HEK293 (cell line): ENCODE data around the gene DEFB113.

Experiments
- ATF2 ChIP-seq: fragments of 450-650 bp; formaldehyde crosslinking; IDR thresholded peaks from 2 replicates; pipeline ENCODE4 v1.5.1; 2016; ENCODE audit warnings: missing biosample characterization, missing genetic modification characterization, low read depth
- KLF1 ChIP-seq: fragments of 450-650 bp; formaldehyde crosslinking; IDR thresholded peaks from 2 replicates; pipeline ENCODE4 v1.5.1; 2016; ENCODE audit warnings: missing biosample characterization, missing genetic modification characterization
- RBAK ChIP-seq: fragments of 450-650 bp; formaldehyde crosslinking; IDR thresholded peaks from 2 replicates; pipeline ENCODE4 v1.5.1; 2016; ENCODE audit warnings: missing biosample characterization, missing genetic modification characterization
- SP2 ChIP-seq: fragments of 450-650 bp; formaldehyde crosslinking; IDR thresholded peaks from 2 replicates; pipeline ENCODE4 v1.5.1; 2016; ENCODE audit warnings: missing biosample characterization, missing genetic modification characterization
- TCF7L2 ChIP-seq: IDR thresholded peaks from 2 replicates; pipeline ENCODE4 v1.6.1; 2011; ENCODE audit warnings: low read depth, mild to moderate bottlenecking, inconsistent platforms, low read length, moderate library complexity, borderline replicate concordance
- ZSCAN30 ChIP-seq: fragments of 450-650 bp; IDR thresholded peaks from 2 replicates; pipeline ENCODE4 v1.5.1; 2018; ENCODE audit warnings: missing biosample characterization, mild to moderate bottlenecking, missing genetic modification characterization, moderate library complexity
- TF ChIP-seq, protein P1 (sequence below): fragments of 450-650 bp; formaldehyde crosslinking; IDR thresholded peaks from 2 replicates; pipeline ENCODE4 v1.5.1; 2016; ENCODE audit warnings: missing biosample characterization, missing genetic modification characterization

DNA sequence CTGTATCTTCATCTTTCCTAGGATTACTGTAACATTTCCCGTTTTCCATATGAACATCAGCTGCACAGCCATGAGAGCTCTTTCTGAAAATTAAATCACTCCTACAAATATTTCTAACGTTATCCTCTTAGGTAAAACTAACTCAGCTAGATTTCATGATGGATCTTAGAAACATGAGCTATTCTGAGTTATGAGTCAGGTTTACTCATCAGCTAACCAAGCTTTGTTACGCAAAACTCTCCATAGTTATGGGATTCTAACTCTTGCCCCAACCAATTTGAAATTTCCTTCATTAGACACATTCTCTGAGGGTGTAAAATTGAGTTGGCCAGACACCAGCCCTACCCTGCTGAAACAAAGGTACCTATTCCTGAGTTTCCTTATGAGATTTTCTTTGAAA is 38.4 kb upstream of the DEFB113 start:
- no peak for TF ChIP-seq KLF1 (tag by site-specific recombination)
- TF ChIP-seq, protein P1, sequence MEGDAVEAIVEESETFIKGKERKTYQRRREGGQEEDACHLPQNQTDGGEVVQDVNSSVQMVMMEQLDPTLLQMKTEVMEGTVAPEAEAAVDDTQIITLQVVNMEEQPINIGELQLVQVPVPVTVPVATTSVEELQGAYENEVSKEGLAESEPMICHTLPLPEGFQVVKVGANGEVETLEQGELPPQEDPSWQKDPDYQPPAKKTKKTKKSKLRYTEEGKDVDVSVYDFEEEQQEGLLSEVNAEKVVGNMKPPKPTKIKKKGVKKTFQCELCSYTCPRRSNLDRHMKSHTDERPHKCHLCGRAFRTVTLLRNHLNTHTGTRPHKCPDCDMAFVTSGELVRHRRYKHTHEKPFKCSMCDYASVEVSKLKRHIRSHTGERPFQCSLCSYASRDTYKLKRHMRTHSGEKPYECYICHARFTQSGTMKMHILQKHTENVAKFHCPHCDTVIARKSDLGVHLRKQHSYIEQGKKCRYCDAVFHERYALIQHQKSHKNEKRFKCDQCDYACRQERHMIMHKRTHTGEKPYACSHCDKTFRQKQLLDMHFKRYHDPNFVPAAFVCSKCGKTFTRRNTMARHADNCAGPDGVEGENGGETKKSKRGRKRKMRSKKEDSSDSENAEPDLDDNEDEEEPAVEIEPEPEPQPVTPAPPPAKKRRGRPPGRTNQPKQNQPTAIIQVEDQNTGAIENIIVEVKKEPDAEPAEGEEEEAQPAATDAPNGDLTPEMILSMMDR (tag by site-specific recombination), result no peak
- no peak for TF ChIP-seq RBAK (tag by site-specific recombination)
- no peak for TF ChIP-seq SP2 (tag by site-specific recombination)
- no peak for TF ChIP-seq TCF7L2
- no peak for TF ChIP-seq ZSCAN30 (tag by site-specific recombination)
- no peak for TF ChIP-seq ATF2 (tag by site-specific recombination)
